Fibroblast of pulmonary artery (primary cell): ENCODE data around the gene ZNF536.

Source experiments
- DNase-seq: peaks from one replicate; pipeline ENCODE4 v3.0.0-alpha.2; 2010; ENCODE audit warnings: low read depth
- H3K4me3 ChIP-seq: replicated peaks from 2 replicates; pipeline ENCODE4 v1.5.1; 2011; ENCODE audit warnings: low read depth, mild to moderate bottlenecking, control low read depth, low read length, moderate library complexity
- TF ChIP-seq, protein P1 (sequence below): IDR thresholded peaks from 2 replicates; pipeline ENCODE4 v1.5.1; 2011; ENCODE audit warnings: mild to moderate bottlenecking, control low read depth, low read length, inconsistent platforms; ENCODE audit errors: missing control alignments

The ZNF536 gene

DNA sequence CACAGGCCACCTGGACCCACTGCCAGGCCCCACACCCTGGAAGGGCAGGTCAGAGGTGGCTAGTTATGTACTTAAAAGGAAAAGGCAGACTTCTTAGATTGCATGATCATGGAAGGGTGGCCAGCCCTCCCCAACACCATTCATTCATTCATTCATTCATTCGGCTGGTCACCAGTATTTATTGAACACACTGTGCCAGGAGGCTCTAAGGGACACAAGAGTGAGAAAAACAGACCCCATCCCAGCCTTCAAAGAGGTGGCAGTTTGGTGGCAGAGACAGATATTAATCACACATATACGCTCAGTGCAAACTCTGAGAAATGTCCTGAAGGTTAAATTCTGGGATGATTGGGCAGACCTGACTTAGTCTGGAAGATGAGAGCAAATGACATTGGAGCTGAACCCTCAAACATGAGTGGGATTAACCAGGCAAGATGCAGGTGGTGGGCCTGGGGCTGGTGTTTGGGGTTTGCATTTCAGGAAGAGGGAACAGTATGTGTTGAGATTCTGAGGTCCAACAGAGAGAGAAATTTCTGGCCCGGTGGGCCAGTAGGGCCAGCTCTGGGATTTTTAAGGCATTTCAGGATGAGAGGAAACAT lies 147.5 kb downstream of the ZNF536 start:
- TF ChIP-seq, protein P1, sequence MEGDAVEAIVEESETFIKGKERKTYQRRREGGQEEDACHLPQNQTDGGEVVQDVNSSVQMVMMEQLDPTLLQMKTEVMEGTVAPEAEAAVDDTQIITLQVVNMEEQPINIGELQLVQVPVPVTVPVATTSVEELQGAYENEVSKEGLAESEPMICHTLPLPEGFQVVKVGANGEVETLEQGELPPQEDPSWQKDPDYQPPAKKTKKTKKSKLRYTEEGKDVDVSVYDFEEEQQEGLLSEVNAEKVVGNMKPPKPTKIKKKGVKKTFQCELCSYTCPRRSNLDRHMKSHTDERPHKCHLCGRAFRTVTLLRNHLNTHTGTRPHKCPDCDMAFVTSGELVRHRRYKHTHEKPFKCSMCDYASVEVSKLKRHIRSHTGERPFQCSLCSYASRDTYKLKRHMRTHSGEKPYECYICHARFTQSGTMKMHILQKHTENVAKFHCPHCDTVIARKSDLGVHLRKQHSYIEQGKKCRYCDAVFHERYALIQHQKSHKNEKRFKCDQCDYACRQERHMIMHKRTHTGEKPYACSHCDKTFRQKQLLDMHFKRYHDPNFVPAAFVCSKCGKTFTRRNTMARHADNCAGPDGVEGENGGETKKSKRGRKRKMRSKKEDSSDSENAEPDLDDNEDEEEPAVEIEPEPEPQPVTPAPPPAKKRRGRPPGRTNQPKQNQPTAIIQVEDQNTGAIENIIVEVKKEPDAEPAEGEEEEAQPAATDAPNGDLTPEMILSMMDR = no peak
- no peak for DNase-seq
- no peak overlapping the region for H3K4me3 ChIP-seq

DNA sequence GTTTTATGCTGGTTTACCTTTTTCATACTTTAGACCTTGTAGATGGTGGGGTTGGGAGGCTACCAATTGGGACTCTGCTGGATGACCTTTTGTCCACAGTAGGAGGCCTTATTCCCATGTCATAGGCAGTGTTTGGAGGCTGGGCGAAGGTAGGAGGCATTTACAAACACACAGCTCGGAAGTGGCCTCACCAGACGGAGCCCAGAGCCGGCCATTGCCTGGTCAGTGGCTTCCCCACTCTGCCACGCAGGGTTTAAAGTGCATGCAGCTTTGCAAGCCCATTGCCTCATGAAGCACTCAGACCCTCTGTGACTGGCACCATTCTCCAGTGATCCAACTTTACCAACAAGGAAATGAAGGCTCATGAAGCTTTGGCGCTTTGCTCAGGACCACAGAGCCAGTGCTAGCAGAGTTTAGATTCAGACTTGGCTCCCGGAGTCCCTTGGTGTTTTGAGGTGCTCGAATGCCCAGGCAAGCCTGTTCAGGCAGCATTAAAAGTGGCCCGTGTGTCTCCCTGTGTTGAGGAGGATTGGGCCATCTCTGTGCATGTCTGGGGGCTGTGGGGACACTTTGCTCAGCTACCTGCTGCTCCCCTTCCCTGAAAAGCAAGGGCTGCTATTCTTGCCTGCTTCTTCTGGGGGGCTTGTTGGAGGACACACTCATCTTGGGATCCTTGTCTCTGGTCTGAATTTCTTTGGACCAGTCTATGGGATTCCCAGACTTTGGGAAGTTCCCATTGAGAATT lies 148.7 kb downstream of the ZNF536 start:
- DNase-seq = no peak
- no peak overlapping the region for H3K4me3 ChIP-seq
- TF ChIP-seq, protein P1 = no peak

DNA sequence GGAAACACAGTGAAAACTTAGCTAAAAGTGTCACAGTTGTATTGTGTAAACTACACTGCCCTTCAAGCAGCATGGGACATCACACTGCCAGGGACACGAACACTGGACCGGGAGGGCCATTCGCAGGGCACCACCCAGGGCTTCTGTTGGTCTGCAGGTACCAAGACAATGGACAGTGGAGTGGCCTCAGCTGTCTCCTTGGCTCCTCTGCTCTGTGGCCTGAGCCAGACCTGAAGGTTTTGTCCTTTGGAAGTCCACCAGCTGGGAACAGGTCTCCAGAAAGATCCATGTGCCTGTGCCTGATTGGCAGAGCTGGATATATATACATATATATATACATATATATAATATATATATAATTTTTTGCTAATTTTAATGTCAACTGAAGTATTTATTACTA lies 149.8 kb downstream of the ZNF536 start:
- no peak for DNase-seq
- H3K4me3 ChIP-seq = no peak overlapping the region
- TF ChIP-seq, protein P1 = no peak

DNA sequence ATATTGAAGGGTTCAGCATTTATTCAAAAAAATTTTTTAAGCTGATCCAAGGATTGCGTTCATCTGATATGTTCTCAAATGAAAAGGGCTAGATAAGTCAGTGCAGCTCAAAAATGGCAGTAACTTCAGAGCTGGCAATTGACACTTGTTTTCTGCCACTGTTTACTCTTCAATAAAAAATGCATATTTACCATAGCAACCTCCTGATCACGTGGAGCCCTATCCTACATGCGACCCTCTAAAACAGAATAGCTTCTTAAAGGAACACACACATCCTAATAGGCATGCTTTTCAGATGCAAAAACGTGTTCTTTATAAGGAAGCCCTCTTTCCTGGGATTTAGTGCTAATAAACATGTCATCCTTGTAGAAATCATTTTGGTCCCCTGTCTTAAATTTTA lies 150.2 kb downstream of the ZNF536 start:
- TF ChIP-seq, protein P1 = no peak
- no peak overlapping the region for H3K4me3 ChIP-seq
- no peak for DNase-seq

DNA sequence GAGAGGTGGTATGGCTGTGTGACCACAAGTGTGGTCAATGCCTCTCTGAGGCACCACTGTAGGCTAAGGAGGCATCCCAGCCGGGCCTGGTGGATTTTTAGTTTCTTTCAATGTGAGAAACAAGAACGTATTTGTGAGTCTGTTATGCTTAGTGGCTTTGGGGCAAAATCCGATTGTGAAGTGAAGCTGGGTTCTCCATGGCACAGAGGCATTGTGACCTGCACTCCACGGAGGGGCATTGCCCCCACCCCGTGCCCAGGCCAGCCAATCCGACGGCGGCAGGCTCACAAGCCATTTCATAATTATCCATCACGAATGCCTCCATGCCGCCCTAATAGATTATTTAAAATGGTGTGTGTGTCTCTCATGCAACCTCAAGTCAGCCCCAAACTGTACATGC lies 151.6 kb downstream of the ZNF536 start:
- H3K4me3 ChIP-seq = no peak overlapping the region
- TF ChIP-seq, protein P1 = no peak
- DNase-seq = no peak

DNA sequence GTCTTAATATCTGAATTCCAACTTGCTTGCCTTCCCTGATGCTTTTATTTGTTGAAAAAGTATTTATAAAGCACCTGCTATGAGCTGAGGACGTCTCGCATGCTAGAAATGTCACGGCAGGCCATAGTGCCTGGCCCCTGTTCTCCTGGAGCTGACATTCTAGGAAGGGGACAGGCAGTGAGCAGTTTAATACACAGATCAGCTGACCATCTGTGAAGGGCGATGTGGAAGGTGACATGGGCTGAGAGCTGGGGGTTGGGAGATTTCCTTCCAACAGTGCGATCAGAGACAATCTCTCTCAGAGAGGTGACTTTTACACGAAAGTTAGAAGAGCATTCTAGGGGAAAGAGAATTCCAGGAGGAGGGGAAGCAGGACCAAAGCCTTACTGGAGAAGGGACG lies 153.2 kb downstream of the ZNF536 start:
- DNase-seq = no peak
- TF ChIP-seq, protein P1 = no peak
- H3K4me3 ChIP-seq = no peak overlapping the region

DNA sequence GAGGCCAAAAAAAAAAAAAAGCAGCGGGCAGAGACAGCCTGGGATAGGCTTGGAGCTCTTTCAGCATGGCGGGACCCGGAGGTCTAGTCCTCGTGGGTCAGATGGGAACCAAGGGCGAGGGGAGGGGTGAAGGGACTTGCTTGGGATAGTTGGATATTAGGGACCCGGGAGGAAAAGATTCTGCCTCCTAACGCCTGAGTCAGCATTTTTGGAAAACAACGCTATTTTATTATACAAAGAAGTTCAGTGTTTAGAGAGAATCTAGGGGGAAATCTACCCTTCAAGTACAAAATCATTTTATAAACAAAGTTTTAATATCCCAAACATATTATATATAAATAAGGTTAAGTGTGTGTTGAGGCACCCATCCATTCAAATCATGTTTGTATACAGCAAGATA lies 156.7 kb downstream of the ZNF536 start:
- no peak overlapping the region for H3K4me3 ChIP-seq
- DNase-seq = no peak
- TF ChIP-seq, protein P1 = no peak
